ENCODE results near the gene CFAP410.

The CFAP410 gene

DNA sequence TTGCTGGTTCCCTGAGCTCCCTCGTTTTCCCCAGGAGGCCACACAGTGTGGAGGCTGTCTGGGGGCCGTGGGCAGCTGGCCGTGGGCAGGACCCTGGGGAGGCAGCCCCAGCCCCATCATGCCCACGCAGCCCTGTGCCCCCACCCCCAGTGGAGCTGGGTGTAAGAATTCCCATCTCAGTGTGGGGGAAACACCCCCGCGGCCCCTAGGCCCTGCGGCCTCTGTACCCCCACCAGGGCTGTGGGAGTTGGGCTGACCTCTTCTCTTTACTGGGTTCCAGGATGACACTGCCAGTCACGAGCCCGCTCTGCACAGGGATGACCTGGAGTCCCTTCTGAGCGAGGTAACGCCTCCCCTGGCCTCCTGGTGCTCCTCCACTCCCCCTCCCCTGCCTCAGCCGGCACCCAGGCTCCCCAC is 43.1 kb downstream of the CFAP410 start:
- Mint-ChIP-seq H3K36me3 (ENCODE audit: low read depth) (no peaks in the 10 kb centered on the region), H3K27me3 (ENCODE audit: low read depth, poor library complexity) (peaks cover 16% of the 10 kb centered on the region), H3K4me3 (no peak overlapping the region), H3K9me3 (no peaks in the 10 kb centered on the region), H3K27ac (no peak overlapping the region), H3K4me1 (peaks cover 16% of the 10 kb centered on the region)
- TF ChIP-seq, protein P1, sequence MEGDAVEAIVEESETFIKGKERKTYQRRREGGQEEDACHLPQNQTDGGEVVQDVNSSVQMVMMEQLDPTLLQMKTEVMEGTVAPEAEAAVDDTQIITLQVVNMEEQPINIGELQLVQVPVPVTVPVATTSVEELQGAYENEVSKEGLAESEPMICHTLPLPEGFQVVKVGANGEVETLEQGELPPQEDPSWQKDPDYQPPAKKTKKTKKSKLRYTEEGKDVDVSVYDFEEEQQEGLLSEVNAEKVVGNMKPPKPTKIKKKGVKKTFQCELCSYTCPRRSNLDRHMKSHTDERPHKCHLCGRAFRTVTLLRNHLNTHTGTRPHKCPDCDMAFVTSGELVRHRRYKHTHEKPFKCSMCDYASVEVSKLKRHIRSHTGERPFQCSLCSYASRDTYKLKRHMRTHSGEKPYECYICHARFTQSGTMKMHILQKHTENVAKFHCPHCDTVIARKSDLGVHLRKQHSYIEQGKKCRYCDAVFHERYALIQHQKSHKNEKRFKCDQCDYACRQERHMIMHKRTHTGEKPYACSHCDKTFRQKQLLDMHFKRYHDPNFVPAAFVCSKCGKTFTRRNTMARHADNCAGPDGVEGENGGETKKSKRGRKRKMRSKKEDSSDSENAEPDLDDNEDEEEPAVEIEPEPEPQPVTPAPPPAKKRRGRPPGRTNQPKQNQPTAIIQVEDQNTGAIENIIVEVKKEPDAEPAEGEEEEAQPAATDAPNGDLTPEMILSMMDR (IDR thresholded peaks at IDR 0.05), result no peak
- no peak for DNase-seq

DNA sequence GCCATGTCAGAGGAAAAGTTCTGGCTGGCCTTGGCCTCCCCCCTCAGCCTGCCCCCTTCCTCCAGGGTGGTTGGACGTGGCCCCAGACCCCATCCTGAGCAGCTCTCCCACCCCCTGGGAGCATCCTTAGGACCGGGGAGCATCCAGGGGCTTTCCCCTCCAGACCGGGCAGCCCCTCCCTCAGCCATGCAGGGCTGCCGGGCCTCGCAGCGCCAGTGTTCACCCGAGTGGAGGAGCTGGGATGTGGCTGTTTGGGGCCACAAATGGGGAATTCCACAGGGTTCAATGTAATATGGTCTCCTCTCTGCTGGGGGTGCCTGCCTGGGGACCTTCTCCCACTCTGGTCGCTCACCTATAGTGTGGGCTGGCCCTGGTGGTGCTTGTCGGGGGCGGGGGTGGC is 43.5 kb downstream of the CFAP410 start:
- TF ChIP-seq, protein P1 (IDR thresholded peaks at IDR 0.05), result no peak
- peaks cover 12% of the 10 kb centered on the region for H3K4me1 Mint-ChIP-seq
- no peak overlapping the region for H3K27ac Mint-ChIP-seq
- DNase-seq, result no peak
- H3K9me3 Mint-ChIP-seq, result no peaks in the 10 kb centered on the region
- H3K36me3 Mint-ChIP-seq (ENCODE audit: low read depth), result no peaks in the 10 kb centered on the region
- H3K27me3 Mint-ChIP-seq (ENCODE audit: low read depth, poor library complexity), result peaks cover 16% of the 10 kb centered on the region
- H3K4me3 Mint-ChIP-seq, result no peak overlapping the region

DNA sequence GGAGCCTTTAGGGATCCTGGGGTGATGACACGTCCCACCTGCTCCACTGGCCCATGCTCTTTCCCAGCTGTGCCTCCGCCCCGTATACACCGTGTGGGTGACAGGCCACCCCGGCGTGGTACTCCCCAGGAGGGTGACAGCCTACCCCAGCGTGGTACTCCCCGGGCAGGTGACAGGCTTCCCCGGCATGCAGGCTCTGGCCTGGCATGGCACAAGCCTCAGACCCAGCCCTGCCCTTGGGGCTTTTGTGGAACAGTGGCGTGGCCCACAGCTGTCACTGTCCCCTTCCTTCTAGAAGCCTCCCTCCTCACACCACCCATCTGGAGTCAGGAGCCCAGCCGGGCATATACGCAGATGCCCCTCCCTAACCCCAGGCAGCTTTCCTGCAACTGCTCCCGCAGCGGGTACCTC is 44.0 kb downstream of the CFAP410 start:
- no peak overlapping the region for H3K4me3 Mint-ChIP-seq
- H3K27ac Mint-ChIP-seq, result no peak overlapping the region

DNA sequence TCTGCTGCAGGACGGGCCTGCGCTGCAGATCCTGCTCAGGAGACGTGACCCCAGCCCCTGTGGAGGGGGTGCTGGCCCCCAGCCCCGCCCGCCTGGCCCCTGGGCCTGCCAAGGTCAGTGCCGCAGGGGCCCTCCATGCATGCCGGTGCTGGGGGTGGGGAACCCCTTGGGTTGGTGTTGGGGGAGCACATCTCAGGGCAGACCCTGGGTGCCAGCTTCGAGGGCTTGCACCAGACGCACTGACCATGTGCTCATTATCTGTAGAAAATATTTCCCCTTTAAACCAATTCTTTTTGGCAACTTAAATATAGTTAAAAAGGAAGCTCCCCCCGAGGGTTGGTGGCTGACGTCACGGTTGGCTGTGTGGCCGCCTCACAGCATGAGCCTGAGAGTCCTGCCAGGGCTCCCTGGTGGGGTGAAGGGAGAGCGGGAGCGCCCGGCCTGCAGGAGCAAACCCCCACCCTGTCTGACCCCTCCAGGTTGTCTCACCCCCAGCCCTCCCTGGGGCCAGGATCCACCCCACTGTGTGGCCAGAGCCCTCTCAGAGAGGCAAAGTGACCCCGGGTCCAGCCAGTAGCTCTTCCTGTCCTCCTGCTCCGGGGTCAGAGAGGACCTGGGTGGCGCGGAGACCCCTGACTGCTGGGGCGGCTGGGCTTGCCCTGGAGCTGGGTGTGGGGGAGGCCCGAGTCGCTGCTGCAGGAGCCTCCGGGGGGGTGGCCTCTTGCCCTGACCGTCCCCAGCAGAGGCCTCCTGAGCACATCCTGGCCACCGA is 44.6 kb downstream of the CFAP410 start:
- Mint-ChIP-seq H3K4me3 (no peak overlapping the region), H3K4me1 (peaks cover 11% of the 10 kb centered on the region), H3K27ac (no peak overlapping the region), H3K27me3 (ENCODE audit: low read depth, poor library complexity) (peaks cover 24% of the 10 kb centered on the region), H3K36me3 (ENCODE audit: low read depth) (no peaks in the 10 kb centered on the region), H3K9me3 (no peaks in the 10 kb centered on the region)
- DNase-seq, result peak; percentile 34
- TF ChIP-seq, protein P1 (IDR thresholded peaks at IDR 0.05), result no peak

More for the DNA sequence above, 44.0 kb downstream of the CFAP410 start:
- TF ChIP-seq, protein P1 (IDR thresholded peaks at IDR 0.05), result no peak
- H3K36me3 Mint-ChIP-seq (ENCODE audit: low read depth), result no peaks in the 10 kb centered on the region
- peaks cover 21% of the 10 kb centered on the region for H3K27me3 Mint-ChIP-seq (ENCODE audit: low read depth, poor library complexity)
- H3K9me3 Mint-ChIP-seq, result no peaks in the 10 kb centered on the region
- H3K4me1 Mint-ChIP-seq, result peaks cover 11% of the 10 kb centered on the region
- DNase-seq, result no peak

DNA sequence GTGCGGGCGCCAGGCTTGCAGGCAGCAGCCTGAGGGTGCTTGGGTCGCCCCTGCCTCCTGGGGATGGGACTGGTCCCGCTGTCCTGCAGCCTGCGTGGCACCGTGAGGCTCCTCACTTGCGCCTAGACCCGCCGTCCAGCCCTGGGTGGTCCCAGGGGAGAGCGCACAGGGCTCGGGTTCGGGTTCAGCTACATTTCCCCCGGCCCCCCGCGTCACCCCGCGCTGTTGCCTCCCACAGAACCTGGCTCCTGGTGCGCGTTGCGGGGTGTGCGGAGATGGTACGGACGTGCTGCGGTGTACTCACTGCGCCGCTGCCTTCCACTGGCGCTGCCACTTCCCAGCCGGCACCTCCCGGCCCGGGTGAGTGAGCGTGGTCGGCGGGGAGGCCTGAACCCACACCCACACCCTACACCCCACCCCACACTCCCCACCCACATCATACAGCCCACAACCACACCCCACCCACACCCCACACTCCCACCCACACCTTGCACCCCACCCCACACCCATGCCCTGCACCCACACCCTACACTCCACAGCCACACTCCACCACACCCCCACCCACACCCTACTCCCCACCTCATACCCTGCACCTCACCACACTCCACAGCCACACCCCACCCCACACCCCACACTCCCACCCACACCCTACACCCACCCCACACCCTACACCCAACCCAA is 45.5 kb downstream of the CFAP410 start:
- H3K4me3 Mint-ChIP-seq, result no peak overlapping the region
- peaks cover 29% of the 10 kb centered on the region for H3K27me3 Mint-ChIP-seq (ENCODE audit: low read depth, poor library complexity)
- H3K4me1 Mint-ChIP-seq, result peaks cover 5% of the 10 kb centered on the region
- TF ChIP-seq, protein P1 (IDR thresholded peaks at IDR 0.05), result no peak
- no peak overlapping the region for H3K27ac Mint-ChIP-seq
- DNase-seq, result no peak
- no peaks in the 10 kb centered on the region for H3K9me3 Mint-ChIP-seq
- no peaks in the 10 kb centered on the region for H3K36me3 Mint-ChIP-seq (ENCODE audit: low read depth)

Data from nephron progenitor cell (in vitro differentiated cells).